ENCODE data around the gene SPCS2.

GRCh38 chr11:74902342-74902741 is 46.7 kb upstream of the SPCS2 start:
- TF ChIP-seq, protein P1, sequence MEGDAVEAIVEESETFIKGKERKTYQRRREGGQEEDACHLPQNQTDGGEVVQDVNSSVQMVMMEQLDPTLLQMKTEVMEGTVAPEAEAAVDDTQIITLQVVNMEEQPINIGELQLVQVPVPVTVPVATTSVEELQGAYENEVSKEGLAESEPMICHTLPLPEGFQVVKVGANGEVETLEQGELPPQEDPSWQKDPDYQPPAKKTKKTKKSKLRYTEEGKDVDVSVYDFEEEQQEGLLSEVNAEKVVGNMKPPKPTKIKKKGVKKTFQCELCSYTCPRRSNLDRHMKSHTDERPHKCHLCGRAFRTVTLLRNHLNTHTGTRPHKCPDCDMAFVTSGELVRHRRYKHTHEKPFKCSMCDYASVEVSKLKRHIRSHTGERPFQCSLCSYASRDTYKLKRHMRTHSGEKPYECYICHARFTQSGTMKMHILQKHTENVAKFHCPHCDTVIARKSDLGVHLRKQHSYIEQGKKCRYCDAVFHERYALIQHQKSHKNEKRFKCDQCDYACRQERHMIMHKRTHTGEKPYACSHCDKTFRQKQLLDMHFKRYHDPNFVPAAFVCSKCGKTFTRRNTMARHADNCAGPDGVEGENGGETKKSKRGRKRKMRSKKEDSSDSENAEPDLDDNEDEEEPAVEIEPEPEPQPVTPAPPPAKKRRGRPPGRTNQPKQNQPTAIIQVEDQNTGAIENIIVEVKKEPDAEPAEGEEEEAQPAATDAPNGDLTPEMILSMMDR (IDR thresholded peaks at IDR 0.05 in 8 of 11, conservative IDR thresholded peaks at IDR 0.05 in 3 of 11), result no peak
- TF ChIP-seq POLR2A (IDR thresholded peaks at IDR 0.05), result no peak
- no peak for TF ChIP-seq POLR2AphosphoS5 (IDR thresholded peaks at IDR 0.05)
